ENCODE data around the gene DIAPH3. TPM values are rescaled to one million over a fixed set of nuclear protein-coding genes. Genes with fewer than 3 reads are reported as not detected.

The DIAPH3 gene
- total RNA-seq, 1 experiment from 2014 or later, result 62.3 TPM

DNA sequence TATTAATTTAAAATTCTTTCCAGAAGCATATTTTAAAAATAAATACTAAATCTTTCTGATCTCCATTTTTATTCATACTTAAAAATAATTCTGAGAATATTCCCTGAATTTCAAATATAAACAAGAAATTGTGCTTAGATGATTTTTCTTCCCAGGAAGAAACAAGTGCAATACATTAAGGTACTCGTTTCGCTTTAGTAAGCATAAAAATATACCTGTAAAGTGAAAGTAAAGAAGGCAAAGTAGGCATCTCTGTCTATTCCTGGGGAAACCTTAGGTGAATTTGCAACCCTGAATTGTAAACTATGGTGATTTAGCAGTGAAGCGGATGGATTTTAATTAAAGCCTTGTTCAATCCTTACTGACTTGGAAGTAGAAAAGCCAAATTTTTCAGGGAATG, 354.2 kb downstream of the DIAPH3 start:
- BruUV-seq (replicated peaks), result no TSS peak
- intact Hi-C loops (cut with micrococcal nuclease; ENCODE audit: unreplicated experiment), result no loop called here

DNA sequence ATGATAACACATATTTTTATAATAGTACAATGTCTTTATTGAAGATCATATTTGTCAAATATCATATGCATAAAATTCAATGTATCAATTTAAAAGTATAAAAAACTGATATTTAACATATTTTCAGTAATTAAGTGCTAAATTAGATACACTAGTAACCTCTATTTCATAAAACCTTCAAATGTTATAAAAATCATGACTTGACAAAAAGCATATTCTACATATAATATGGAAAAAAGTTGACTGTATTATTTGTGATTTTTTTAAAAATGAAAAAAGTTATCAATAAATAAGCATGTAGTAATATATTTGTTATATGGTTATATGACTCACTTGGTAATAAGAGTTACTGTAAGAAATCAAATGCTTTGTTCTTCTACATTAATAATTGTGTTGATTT, 356.9 kb downstream of the DIAPH3 start:
- no peak overlapping the region for H3K27ac ChIP-seq (ENCODE audit: low read depth, low read length, poor library complexity, severe bottlenecking)
- peaks cover 4% of the 10 kb centered on the region for H3K36me3 ChIP-seq (ENCODE audit: insufficient read depth, low read length, poor library complexity, severe bottlenecking)
- intact Hi-C loops (cut with micrococcal nuclease; ENCODE audit: unreplicated experiment), result no loop called here
- no TSS peak for BruUV-seq (replicated peaks)
- ChIA-PET POLR2A (ENCODE audit: low non-redundant PET) (no interaction called here), CTCF (no interaction called here)
- H3K27me3 ChIP-seq (replicated peaks; ENCODE audit: insufficient read depth, low read depth, low read length, poor library complexity), result no peaks in the 10 kb centered on the region
- no peak for DNase-seq (ENCODE audit: low spot score)
- no peak overlapping the region for H3K4me3 ChIP-seq (ENCODE audit: low read depth, low read length, poor library complexity, severe bottlenecking)
- H3K9me3 ChIP-seq (ENCODE audit: low read depth, low read length, poor library complexity, severe bottlenecking), result no peaks in the 10 kb centered on the region
- H3K4me1 ChIP-seq (ENCODE audit: insufficient read depth, low read length, poor library complexity, severe bottlenecking), result peaks cover 8% of the 10 kb centered on the region
- TF ChIP-seq CTCF (conservative IDR thresholded peaks at IDR 0.05; ENCODE audit: low read depth, low read length) (no peak), EZH2 (IDR thresholded peaks at IDR 0.05; ENCODE audit: borderline replicate concordance, low read depth, low read length, poor library complexity, severe bottlenecking) (no peak)

More for the DNA sequence above, 354.2 kb downstream of the DIAPH3 start:
- TF ChIP-seq CTCF (conservative IDR thresholded peaks at IDR 0.05; ENCODE audit: low read depth, low read length), result no peak
- no peak for TF ChIP-seq EZH2 (IDR thresholded peaks at IDR 0.05; ENCODE audit: borderline replicate concordance, low read depth, low read length, poor library complexity, severe bottlenecking)
- H3K9me3 ChIP-seq (ENCODE audit: low read depth, low read length, poor library complexity, severe bottlenecking), result no peaks in the 10 kb centered on the region
- no peak for DNase-seq (ENCODE audit: low spot score)
- no peak overlapping the region for H3K4me3 ChIP-seq (ENCODE audit: low read depth, low read length, poor library complexity, severe bottlenecking)
- H3K27me3 ChIP-seq (replicated peaks; ENCODE audit: insufficient read depth, low read depth, low read length, poor library complexity), result no peaks in the 10 kb centered on the region
- H3K4me1 ChIP-seq (ENCODE audit: insufficient read depth, low read length, poor library complexity, severe bottlenecking), result peaks cover 4% of the 10 kb centered on the region
- ChIA-PET POLR2A (ENCODE audit: low non-redundant PET) (no interaction called here), CTCF (no interaction called here)
- H3K27ac ChIP-seq (ENCODE audit: low read depth, low read length, poor library complexity, severe bottlenecking), result no peak overlapping the region
- peaks cover 4% of the 10 kb centered on the region for H3K36me3 ChIP-seq (ENCODE audit: insufficient read depth, low read length, poor library complexity, severe bottlenecking)

DNA sequence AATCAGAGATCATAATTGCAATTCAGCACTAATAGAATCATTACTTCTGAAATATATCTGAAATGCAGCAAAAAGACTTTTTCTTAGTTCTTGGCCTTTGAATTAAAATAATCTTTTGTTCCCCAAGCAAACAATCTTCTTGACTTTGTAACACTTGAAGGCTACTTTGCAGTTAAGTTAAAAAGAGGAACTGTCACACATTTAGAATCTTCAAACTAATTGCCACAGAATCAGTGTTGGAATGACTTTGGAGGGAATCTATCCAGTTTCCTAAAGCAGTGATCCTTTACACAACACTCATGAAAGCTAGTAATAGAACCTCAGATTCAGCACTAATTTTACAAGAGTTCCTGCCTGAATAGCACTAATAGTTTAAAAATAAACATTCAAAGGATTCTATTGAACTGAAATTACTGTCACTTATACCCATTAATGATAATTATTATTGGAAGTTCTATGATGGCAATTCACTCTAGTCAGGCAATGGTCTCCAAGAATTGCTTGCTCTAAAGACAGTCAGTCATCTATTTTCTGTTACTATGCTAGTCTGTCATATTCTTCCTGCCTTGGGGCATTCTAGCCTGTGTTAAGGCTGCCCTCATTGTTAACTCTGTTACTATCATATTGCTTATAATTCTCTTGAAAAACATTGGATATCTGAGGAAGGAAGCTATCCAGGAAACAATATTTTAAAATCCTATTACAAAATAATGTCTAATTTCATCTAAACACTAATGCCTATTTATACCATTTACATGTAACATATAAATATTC, 362.4 kb downstream of the DIAPH3 start:
- Histone ChIP-seq H3K4me3 (ENCODE audit: low read depth, low read length, poor library complexity, severe bottlenecking) (no peak overlapping the region), H3K27ac (ENCODE audit: low read depth, low read length, poor library complexity, severe bottlenecking) (peak overlapping the region; percentile 11), H3K9me3 (ENCODE audit: low read depth, low read length, poor library complexity, severe bottlenecking) (no peaks in the 10 kb centered on the region), H3K27me3 (replicated peaks; ENCODE audit: insufficient read depth, low read depth, low read length, poor library complexity) (no peaks in the 10 kb centered on the region), H3K36me3 (ENCODE audit: insufficient read depth, low read length, poor library complexity, severe bottlenecking) (peaks cover 4% of the 10 kb centered on the region), H3K4me1 (ENCODE audit: insufficient read depth, low read length, poor library complexity, severe bottlenecking) (peaks cover 17% of the 10 kb centered on the region)
- BruUV-seq (replicated peaks), result no TSS peak
- TF ChIP-seq CTCF (conservative IDR thresholded peaks at IDR 0.05; ENCODE audit: low read depth, low read length), result no peak
- no peak for TF ChIP-seq EZH2 (IDR thresholded peaks at IDR 0.05; ENCODE audit: borderline replicate concordance, low read depth, low read length, poor library complexity, severe bottlenecking)
- peak; percentile 73 for DNase-seq (ENCODE audit: low spot score)
- CTCF ChIA-PET, result no interaction called here
- intact Hi-C loops (cut with micrococcal nuclease; ENCODE audit: unreplicated experiment), result no loop called here
- POLR2A ChIA-PET (ENCODE audit: low non-redundant PET), result no interaction called here

Data from A673 (cell line).